OCI-LY7 (cell line): ENCODE results near the gene TMEM200A. TPM values are rescaled to one million over a fixed set of nuclear protein-coding genes. Genes with fewer than 3 reads are reported as not detected.

Source experiments
- BruUV-seq: library from RNA; stranded (reverse); fragments of 400-500 nt; replicated peaks from 2 replicates; lab custom pipeline; 2021; lab: Mats Ljungman, UMichigan
- CTCF ChIA-PET: fragments of 300-600 bp; sonication (Branson Sonifier 250); formaldehyde crosslinking; loops from one replicate; lab custom pipeline; 2022; ENCODE audit warnings: antibody characterized with exemption; ENCODE audit not compliant: unreplicated experiment; lab: Charles Lee
- POLR2A ChIA-PET: fragments of 300-600 bp; sonication (Branson Sonifier 250); formaldehyde crosslinking; loops from one replicate; lab custom pipeline; 2022; ENCODE audit warnings: antibody characterized with exemption; lab: Charles Lee
- DNase-seq: peaks from one replicate; pipeline ENCODE4 v3.0.0-alpha.2; 2015; ENCODE audit warnings: low spot score
- H2AFZ ChIP-seq: fragments of 200-600 bp; sonication (generic), shearing (Covaris generic); 2 replicates; pipeline ENCODE4 v1.6.1; 2014; ENCODE audit warnings: mild to moderate bottlenecking, antibody characterized with exemption, low read length, moderate library complexity
- H3K27ac ChIP-seq: fragments of 200-600 bp; sonication (generic); 2 replicates; pipeline ENCODE4 v1.5.1; 2014; ENCODE audit warnings: mixed run types, low read depth, mild to moderate bottlenecking, moderate library complexity, low read length, inconsistent platforms; ENCODE audit not compliant: poor library complexity, severe bottlenecking
- H3K36me3 ChIP-seq: fragments of 200-600 bp; sonication (generic); 2 replicates; pipeline ENCODE4 v1.6.1; 2014; ENCODE audit warnings: mild to moderate bottlenecking, antibody characterized with exemption, low read length, moderate library complexity, mixed read lengths; ENCODE audit not compliant: insufficient read depth
- H3K4me1 ChIP-seq: fragments of 200-600 bp; sonication (generic); 2 replicates; pipeline ENCODE4 v1.5.1; 2014; ENCODE audit warnings: mild to moderate bottlenecking, low read length; ENCODE audit not compliant: insufficient read depth, poor library complexity, severe bottlenecking
- H3K4me2 ChIP-seq: fragments of 200-600 bp; sonication (generic); 2 replicates; pipeline ENCODE4 v1.6.1; 2014; ENCODE audit warnings: mild to moderate bottlenecking, low read length
- H3K4me3 ChIP-seq: fragments of 200-600 bp; sonication (generic); 2 replicates; pipeline ENCODE4 v1.5.1; 2014; ENCODE audit warnings: mild to moderate bottlenecking, low read depth, low read length; ENCODE audit not compliant: poor library complexity, severe bottlenecking
- H3K79me2 ChIP-seq: fragments of 200-600 bp; sonication (generic); 2 replicates; pipeline ENCODE4 v1.6.1; 2016; ENCODE audit warnings: low read depth, mild to moderate bottlenecking, low read length, moderate library complexity, mixed read lengths; ENCODE audit not compliant: insufficient read depth
- H3K9me2 ChIP-seq: fragments of 200-600 bp; sonication (generic); 2 replicates; pipeline ENCODE4 v1.6.1; 2016; ENCODE audit warnings: mild to moderate bottlenecking, low read length, mixed read lengths; ENCODE audit not compliant: insufficient read depth
- H3K9me3 ChIP-seq: fragments of 200-600 bp; sonication (generic); 2 replicates; pipeline ENCODE4 v1.6.1; 2014; ENCODE audit warnings: mild to moderate bottlenecking, mixed run types, low read length, mixed read lengths
- H4K20me1 ChIP-seq: fragments of 200-600 bp; sonication (generic); 2 replicates; pipeline ENCODE4 v1.6.1; 2014; ENCODE audit warnings: mild to moderate bottlenecking, antibody characterized with exemption, low read length, moderate library complexity, mixed read lengths; ENCODE audit not compliant: insufficient read depth
- EZH2phosphoT487 ChIP-seq: fragments of 200-600 bp; sonication (generic); IDR thresholded peaks from 2 replicates; pipeline ENCODE4 v1.6.1; 2018; ENCODE audit warnings: low read depth, borderline replicate concordance, mild to moderate bottlenecking, mixed run types, antibody characterized with exemption, low read length, moderate library complexity, mixed read lengths
- intact Hi-C: fragments of 100-400 bp; cut with micrococcal nuclease; formaldehyde crosslinking; loops from one replicate; pipeline ENCODE4 v1.10.0; 2022; ENCODE audit not compliant: unreplicated experiment
- total RNA-seq, 2 experiments: library from RNA; depleted of rRNA in 1 of 2; stranded (reverse); fragments of >200 nt in 1 of 2; shearing (Covaris generic) in 1 of 2; gene quantifications; 2 replicates each; pipeline ENCODE4 v1.2.3, GENCODE V29; 2014 to 2022
- TF ChIP-seq, protein P1 (sequence below): fragments of 200-600 bp; sonication (generic); conservative IDR thresholded peaks from 2 replicates; pipeline ENCODE4 v1.5.1; 2014; ENCODE audit warnings: mild to moderate bottlenecking, antibody characterized with exemption, low read length, moderate library complexity, mixed read lengths

The TMEM200A gene
- total RNA-seq, 2 experiments from 2014 or later = not detected

- no peaks in the 10 kb centered on the region for H3K36me3 ChIP-seq
- CTCF ChIA-PET = no interaction called here
- intact Hi-C loops = no loop called here
Observed at GRCh38 chr6:130385064-130385695, 19.4 kb downstream of the TMEM200A start.

GRCh38 chr6:130389142-130389541, 23.3 kb downstream of the TMEM200A start:
- no TSS peak for BruUV-seq
- H3K4me3 ChIP-seq = no peak overlapping the region
- CTCF ChIA-PET = no interaction called here
- intact Hi-C loops = no loop called here
- H3K4me1 ChIP-seq = no peaks in the 10 kb centered on the region
- no peaks in the 10 kb centered on the region for H3K36me3 ChIP-seq
- H2AFZ ChIP-seq = no peak overlapping the region
- POLR2A ChIA-PET = no interaction called here
- H3K9me2 ChIP-seq = no peaks in the 10 kb centered on the region
- H4K20me1 ChIP-seq = no peaks in the 10 kb centered on the region
- H3K79me2 ChIP-seq = no peaks in the 10 kb centered on the region
- DNase-seq = no peak
- no peak overlapping the region for H3K4me2 ChIP-seq
- no peaks in the 10 kb centered on the region for H3K9me3 ChIP-seq
- TF ChIP-seq, protein P1, sequence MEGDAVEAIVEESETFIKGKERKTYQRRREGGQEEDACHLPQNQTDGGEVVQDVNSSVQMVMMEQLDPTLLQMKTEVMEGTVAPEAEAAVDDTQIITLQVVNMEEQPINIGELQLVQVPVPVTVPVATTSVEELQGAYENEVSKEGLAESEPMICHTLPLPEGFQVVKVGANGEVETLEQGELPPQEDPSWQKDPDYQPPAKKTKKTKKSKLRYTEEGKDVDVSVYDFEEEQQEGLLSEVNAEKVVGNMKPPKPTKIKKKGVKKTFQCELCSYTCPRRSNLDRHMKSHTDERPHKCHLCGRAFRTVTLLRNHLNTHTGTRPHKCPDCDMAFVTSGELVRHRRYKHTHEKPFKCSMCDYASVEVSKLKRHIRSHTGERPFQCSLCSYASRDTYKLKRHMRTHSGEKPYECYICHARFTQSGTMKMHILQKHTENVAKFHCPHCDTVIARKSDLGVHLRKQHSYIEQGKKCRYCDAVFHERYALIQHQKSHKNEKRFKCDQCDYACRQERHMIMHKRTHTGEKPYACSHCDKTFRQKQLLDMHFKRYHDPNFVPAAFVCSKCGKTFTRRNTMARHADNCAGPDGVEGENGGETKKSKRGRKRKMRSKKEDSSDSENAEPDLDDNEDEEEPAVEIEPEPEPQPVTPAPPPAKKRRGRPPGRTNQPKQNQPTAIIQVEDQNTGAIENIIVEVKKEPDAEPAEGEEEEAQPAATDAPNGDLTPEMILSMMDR = no peak
- no peak overlapping the region for H3K27ac ChIP-seq

More at GRCh38 chr6:130385064-130385695, 19.4 kb downstream of the TMEM200A start:
- POLR2A ChIA-PET = interaction anchor here (0.6 to 1.1 kb wide), 2 partner anchors 10 to 104 kb away, joined by 3 to 6 read pairs; no protein-coding TSS in a partner anchor
- no peak overlapping the region for H3K4me3 ChIP-seq
- H2AFZ ChIP-seq = no peak overlapping the region
- H3K79me2 ChIP-seq = no peaks in the 10 kb centered on the region
- no peak overlapping the region for H3K4me2 ChIP-seq
- H3K9me2 ChIP-seq = no peaks in the 10 kb centered on the region
- TF ChIP-seq EZH2phosphoT487 = no peak
- TF ChIP-seq, protein P1 = no peak
- H4K20me1 ChIP-seq = no peaks in the 10 kb centered on the region
- no peak for DNase-seq
- H3K4me1 ChIP-seq = no peaks in the 10 kb centered on the region
- H3K27ac ChIP-seq = no peak overlapping the region
- H3K9me3 ChIP-seq = no peaks in the 10 kb centered on the region
- BruUV-seq = no TSS peak

DNA sequence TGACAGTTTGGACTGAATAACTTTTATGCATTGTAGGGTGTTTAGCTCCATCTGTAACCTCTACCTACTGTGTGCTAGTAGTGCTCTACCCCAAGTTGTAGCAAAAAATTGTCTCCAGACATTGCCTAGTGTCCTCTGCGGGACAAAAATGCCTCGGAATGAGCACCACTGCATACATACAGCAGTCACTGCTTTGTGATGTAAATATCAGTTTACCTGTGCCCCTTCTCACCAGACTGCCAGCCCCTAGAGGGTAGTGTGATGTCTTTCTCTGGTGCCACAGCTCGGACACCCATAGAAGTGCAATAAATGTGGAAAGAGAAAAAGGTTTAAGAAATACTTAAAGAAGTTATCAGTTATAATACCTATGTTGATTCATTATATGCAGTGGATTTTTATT, 25.1 kb downstream of the TMEM200A start:
- Histone ChIP-seq H3K27ac (no peak overlapping the region), H3K9me3 (no peaks in the 10 kb centered on the region), H4K20me1 (no peaks in the 10 kb centered on the region), H3K4me2 (no peak overlapping the region), H2AFZ (no peak overlapping the region), H3K4me1 (no peaks in the 10 kb centered on the region), H3K79me2 (no peaks in the 10 kb centered on the region), H3K4me3 (no peak overlapping the region), H3K36me3 (no peaks in the 10 kb centered on the region), H3K9me2 (no peaks in the 10 kb centered on the region)
- CTCF ChIA-PET = no interaction called here
- BruUV-seq = no TSS peak
- TF ChIP-seq, protein P1 = no peak
- no peak for TF ChIP-seq EZH2phosphoT487
- intact Hi-C loops = no loop called here
- DNase-seq = no peak
- POLR2A ChIA-PET = interaction anchor here (0.6 to 1.0 kb wide), 4 partner anchors 9 to 754 kb away, joined by 3 to 4 read pairs (median 4); no protein-coding TSS in a partner anchor
